Aorta (tissue), 5 donors: Measurements from ENCODE around the gene AKNA. TPM values are rescaled to one million over a fixed set of nuclear protein-coding genes. Genes with fewer than 3 reads are reported as not detected.

Experiments used
- ATAC-seq: fragments of 200-7000 bp; cut with Tn5 transposase; one replicate; pipeline ENCODE4 v1.9.1; 2022; ENCODE audit warnings: moderate library complexity; ENCODE audit not compliant: low FRiP score
- DNase-seq, 2 donors: peaks; one replicate each; pipeline ENCODE4 v3.0.0-alpha.2; 2020
- H3K27ac ChIP-seq, 2 donors: one replicate each; pipeline ENCODE4 v1.5.1; 2013; ENCODE audit warnings: low read length in 2 of 2, mild to moderate bottlenecking in 2 of 2, moderate library complexity in 2 of 2, control low read depth in 1 of 2, inconsistent platforms in 1 of 2, low read depth in 1 of 2
- H3K27me3 ChIP-seq, 2 donors: one replicate each; pipeline ENCODE4 v1.6.1; 2013; ENCODE audit warnings: control low read depth in 1 of 2, low read length in 1 of 2, mild to moderate bottlenecking in 1 of 2, moderate library complexity in 1 of 2; ENCODE audit not compliant: insufficient read depth in 2 of 2, control insufficient read depth in 1 of 2
- H3K36me3 ChIP-seq, 2 donors: one replicate each; pipeline ENCODE4 v1.6.1; 2013; ENCODE audit warnings: control low read depth in 1 of 2, low read length in 1 of 2, mild to moderate bottlenecking in 1 of 2; ENCODE audit not compliant: insufficient read depth in 2 of 2, control insufficient read depth in 1 of 2
- H3K4me1 ChIP-seq, 2 donors: one replicate each; pipeline ENCODE4 v1.6.1; 2013; ENCODE audit warnings: low read length in 2 of 2, control low read depth in 1 of 2, mild to moderate bottlenecking in 1 of 2, moderate library complexity in 1 of 2; ENCODE audit not compliant: insufficient read depth in 2 of 2, control insufficient read depth in 1 of 2
- H3K4me3 ChIP-seq, 2 donors: one replicate each; pipeline ENCODE4 v1.5.1; 2013; ENCODE audit warnings: low read length in 2 of 2, control low read depth in 1 of 2, mild to moderate bottlenecking in 1 of 2
- H3K9me3 ChIP-seq: one replicate; pipeline ENCODE4 v1.6.1; 2013; ENCODE audit warnings: mild to moderate bottlenecking, low read length; ENCODE audit not compliant: control insufficient read depth
- WGBS, 2 donors: extraction: QIAGEN DNeasy Blood & Tissue Kit; methylation state at CpG; one replicate each; pipeline ENCODE4 v1.1.7; 2013; 5-methylcytosine and 5-hydroxymethylcytosine counted together
- intact Hi-C, 2 donors: fragments of 100-400 bp; cut with DNase I; formaldehyde crosslinking; loops; one replicate each; pipeline versions ENCODE4 v1.14.2 to v1.15.0; 2022
- polyA plus RNA-seq, 2 donors: library from polyadenylated mRNA; stranded (reverse); fragments of 200-250 nt; gene quantifications; one replicate each; pipeline ENCODE4 v1.2.3, GENCODE V29; 2013
- total RNA-seq, 2 donors: library from RNA; stranded (reverse); fragmentation: NEBNext Ultra II Directional; extraction: Animal tissue kit (Norgen Biotek cat#: 25700); gene quantifications; one replicate each; pipeline ENCODE4 v1.2.1, GENCODE V29; 2021
- donor health status: healthy with polysubstance abuse.
- donor health status: Bipolar disorder and iron deficiency.
- donor health status: DM: no; HTN: no; CAD: no.
- donor health status: DM: no; HTN: no; CAD: no.
- donor health status: DM: yes; HTN: yes; CAD: no.

The AKNA gene
- total and polyA plus RNA-seq, 4 donors = 11.9 to 56.0 (median 32.0) TPM

DNA sequence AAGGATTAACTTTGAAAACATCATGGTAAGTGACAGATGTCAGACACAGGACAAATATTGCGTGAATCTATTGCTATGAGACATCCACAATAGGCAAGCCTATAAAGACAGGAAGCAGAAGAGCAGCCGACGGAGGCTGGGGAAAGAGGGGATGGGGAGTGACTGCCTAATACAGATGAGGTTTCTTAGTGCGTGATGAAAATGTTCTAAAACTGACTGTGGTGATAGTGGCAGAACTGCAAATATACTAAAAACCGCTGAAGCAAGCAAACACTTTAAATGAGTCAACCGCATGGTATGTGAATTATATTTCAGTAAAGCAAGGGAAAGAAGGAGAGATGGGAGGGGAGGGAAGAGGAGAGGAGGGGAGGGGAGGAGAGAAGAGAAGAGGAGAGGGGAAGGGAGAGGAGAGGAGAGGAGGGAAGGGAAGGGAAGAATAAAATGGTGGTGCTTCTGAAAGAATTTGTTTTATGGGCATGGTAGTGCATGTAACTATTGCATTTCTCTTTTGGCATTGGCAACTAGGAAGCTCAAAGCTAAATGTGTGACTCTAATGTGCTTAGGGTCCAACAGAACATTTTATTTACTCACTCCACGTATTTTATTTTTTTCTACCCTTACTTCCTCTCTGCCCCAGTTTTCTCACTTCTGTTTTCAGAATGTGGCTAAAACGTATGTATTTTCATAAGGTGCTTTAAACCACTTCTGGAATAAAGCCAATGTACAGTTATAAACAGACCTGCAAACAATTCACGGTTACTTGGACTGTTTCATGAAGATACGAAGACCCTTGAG, 21.3 kb downstream of the AKNA start:
- WGBS, 2 donors = 20 to 22% methylated on average over 10 of the region's 10 CpGs
- ATAC-seq (no peak), DNase-seq (no peak)
- Histone ChIP-seq H3K27me3 (no peaks in the 10 kb centered on the region), H3K4me1 (peaks cover 0 to 2% of the 10 kb centered on the region in 2 donors), H3K4me3 (no peak overlapping the region), H3K36me3 (peaks cover 0 to 8% of the 10 kb centered on the region in 2 donors), H3K9me3 (no peaks in the 10 kb centered on the region), H3K27ac (peak overlapping the region in 1 of 2 donors; percentile 61)
- intact Hi-C loops = no loop called here

DNA sequence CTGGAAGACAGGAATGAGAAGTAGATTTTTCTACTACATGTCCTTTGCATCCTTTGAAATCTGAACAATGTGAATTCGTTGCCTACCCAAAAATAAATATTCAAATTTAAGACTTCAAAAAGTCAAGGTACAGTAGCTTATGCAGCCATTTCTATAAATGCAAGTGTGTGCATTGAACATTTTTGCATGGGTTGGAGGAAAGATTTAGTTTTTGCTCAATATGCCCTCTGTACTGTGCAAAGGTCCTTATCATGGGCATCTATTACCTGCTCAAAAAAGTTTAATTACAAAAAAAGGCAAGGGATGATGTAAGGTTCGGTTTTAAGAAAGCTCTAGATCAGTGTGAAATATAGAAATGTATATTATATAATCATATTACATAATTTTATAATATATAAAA, 22.6 kb downstream of the AKNA start:
- no peaks in the 10 kb centered on the region for H3K9me3 ChIP-seq
- DNase-seq (no peak), ATAC-seq (no peak)
- H3K27ac ChIP-seq = no peak overlapping the region
- H3K4me1 ChIP-seq = peaks cover 0 to 2% of the 10 kb centered on the region in 2 donors
- no peaks in the 10 kb centered on the region for H3K27me3 ChIP-seq
- H3K4me3 ChIP-seq = no peak overlapping the region
- peaks cover 0 to 11% of the 10 kb centered on the region in 2 donors for H3K36me3 ChIP-seq
- WGBS, 2 donors = 88 to 92% methylated on average over 2 of the region's 2 CpGs
- intact Hi-C loops = no loop called here

DNA sequence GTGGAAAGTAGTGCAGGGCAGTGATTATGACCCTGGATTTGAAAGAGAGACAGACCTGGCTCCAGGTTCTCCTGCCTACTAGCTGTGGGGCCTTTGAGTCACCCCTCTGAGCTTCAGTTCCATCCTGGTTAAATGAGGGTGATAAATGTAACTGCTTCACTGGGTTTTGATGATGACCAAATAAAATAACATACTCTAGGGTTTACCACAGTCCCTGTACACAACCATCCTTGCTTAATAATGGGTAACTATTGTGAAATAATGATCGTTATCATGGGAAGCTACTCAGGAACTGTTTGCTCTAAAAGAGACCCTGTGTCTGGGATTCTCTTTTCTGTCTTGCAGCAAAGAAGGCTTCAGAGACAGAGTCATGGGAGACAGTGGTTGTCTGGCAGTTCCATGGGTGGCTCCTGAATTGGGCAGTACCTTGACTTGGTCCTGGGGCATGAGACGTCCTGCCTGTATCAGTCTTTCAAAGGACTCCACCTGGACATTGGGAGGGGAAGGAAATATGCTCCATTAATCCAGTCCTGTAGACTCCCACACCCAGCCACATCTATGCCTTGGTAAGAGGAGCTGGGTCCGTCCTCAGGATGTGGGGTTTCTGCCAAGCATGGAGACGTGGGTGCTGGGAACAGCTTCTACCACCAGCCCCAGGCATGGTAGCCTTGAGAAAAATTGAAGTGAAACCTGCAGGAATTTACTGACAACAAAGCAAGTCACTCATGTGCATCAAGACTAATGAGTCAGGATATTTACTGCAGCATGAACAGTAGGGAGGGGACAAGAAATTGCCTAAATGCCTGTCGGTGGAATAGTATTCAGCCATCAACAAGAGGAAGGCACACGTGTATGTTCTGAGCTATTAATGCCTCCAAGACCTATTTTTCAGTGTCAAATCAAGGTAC, 23.4 kb downstream of the AKNA start:
- no peak overlapping the region for H3K27ac ChIP-seq
- no peak for ATAC-seq

DNA sequence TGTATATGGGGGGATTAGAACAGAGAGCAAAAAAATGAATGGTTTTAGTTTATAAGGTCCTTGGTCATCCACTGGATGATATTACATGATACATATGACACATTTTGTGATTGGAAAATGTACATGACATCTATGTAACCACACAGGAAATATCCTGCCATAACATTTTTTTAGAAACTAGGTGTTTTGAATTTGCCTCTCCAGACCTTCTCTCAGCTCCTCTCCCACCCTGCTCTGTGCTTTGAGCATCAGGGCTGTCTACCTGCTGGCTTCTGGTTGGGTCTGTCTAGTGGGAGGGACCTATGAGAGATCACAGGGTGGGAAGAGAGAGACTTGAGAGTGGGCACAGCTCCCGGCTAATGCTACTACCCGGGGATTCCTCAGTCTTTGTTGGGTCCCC, 24.4 kb downstream of the AKNA start:
- peaks cover 0 to 2% of the 10 kb centered on the region in 2 donors for H3K4me1 ChIP-seq
- no peak overlapping the region for H3K27ac ChIP-seq
- H3K9me3 ChIP-seq = no peaks in the 10 kb centered on the region
- H3K4me3 ChIP-seq = no peak overlapping the region
- H3K36me3 ChIP-seq = peaks cover 0 to 21% of the 10 kb centered on the region in 2 donors
- DNase-seq (no peak), ATAC-seq (no peak)
- 45 to 58% methylated on average over 2 of the region's 2 CpGs for WGBS, 2 donors
- intact Hi-C loops = no loop called here
- no peaks in the 10 kb centered on the region for H3K27me3 ChIP-seq

More for the DNA sequence above, 23.4 kb downstream of the AKNA start:
- DNase-seq = peak in 1 of 2 donors; percentile 23
- Histone ChIP-seq H3K4me3 (no peak overlapping the region), H3K4me1 (peaks cover 0 to 2% of the 10 kb centered on the region in 2 donors), H3K36me3 (peaks cover 0 to 16% of the 10 kb centered on the region in 2 donors), H3K27me3 (no peaks in the 10 kb centered on the region), H3K9me3 (no peaks in the 10 kb centered on the region)
- 62 to 64% methylated on average over 6 of the region's 6 CpGs for WGBS, 2 donors
- intact Hi-C loops = no loop called here

DNA sequence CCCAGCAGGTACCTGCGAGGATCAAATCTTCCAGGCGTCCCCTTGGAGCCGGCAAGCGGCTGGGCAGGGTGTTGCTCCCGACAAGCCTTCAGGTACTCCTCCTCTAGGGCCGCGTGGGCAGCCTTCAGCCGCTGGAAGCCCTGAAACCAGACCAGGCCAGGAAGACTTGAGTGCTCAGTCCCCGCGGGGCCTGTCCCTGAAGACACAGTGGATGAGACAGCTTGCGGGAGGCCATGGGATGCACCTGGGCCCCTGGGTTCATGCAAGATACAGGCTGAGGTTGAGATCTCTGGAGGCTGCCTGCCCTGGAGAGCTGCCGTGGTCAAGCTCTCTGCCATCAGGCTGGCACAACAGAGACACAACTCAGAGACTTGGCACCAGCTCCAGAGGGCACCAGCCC, 25.4 kb downstream of the AKNA start:
- H3K27ac ChIP-seq = no peak overlapping the region
- no peak for ATAC-seq
- 84 to 88% methylated on average over 12 of the region's 12 CpGs for WGBS, 2 donors
- intact Hi-C loops = no loop called here
- H3K4me1 ChIP-seq = peaks cover 0 to 2% of the 10 kb centered on the region in 2 donors
- H3K9me3 ChIP-seq = no peaks in the 10 kb centered on the region
- no peak overlapping the region for H3K4me3 ChIP-seq
- no peaks in the 10 kb centered on the region for H3K27me3 ChIP-seq
- peak in 1 of 2 donors; percentile 70 for DNase-seq
- peaks cover 0 to 23% of the 10 kb centered on the region in 2 donors for H3K36me3 ChIP-seq

DNA sequence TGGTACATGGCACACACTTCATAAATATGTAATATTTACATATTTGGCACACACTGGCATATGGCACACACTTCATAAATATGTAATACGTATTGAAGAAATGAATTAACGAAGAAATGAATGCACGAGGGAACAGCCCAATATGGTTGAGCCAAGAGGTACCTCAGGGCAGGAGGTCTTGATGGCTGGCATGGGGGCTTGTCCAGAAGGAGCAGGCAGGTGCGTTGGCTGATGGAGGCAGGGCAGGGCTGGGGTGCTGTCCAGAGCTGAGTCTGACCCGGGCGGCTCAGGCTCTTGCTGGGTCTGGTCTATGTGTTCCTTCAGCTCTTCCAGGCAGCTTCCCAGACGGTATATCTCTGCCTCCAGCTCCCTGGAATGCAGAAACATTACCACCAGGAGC, 26.2 kb downstream of the AKNA start:
- ATAC-seq = no peak
- H3K27ac ChIP-seq = no peak overlapping the region
- no peaks in the 10 kb centered on the region for H3K9me3 ChIP-seq
- 88 to 89% methylated on average over 7 of the region's 7 CpGs for WGBS, 2 donors
- H3K4me1 ChIP-seq = peaks cover 0 to 2% of the 10 kb centered on the region in 2 donors
- DNase-seq = peak in 1 of 2 donors; percentile 56
- H3K4me3 ChIP-seq = no peak overlapping the region
- intact Hi-C loops = no loop called here
- H3K36me3 ChIP-seq = peaks cover 0 to 29% of the 10 kb centered on the region in 2 donors
- H3K27me3 ChIP-seq = no peaks in the 10 kb centered on the region

DNA sequence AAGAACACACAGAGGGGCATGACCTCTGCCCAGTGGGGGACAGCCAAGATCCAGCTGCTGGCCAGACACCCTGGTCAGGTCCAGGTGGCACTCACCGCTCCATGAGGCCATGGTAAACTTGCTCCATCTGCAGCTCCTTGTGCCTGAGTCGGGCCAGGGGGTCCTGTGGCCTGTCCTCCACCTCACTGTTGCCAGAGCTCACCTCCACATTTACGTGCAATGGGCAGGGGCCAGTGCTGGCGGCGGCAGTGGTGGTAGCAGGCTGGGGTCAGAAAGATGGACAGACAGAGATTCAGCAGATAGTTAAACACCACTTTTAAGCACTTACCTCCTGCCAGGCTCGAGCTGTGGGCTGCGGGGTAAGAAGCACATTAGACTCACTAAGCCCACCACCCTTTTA, 28.0 kb downstream of the AKNA start:
- Histone ChIP-seq H3K27ac (no peak overlapping the region), H3K4me1 (no peaks in the 10 kb centered on the region), H3K27me3 (no peaks in the 10 kb centered on the region), H3K4me3 (no peak overlapping the region), H3K9me3 (no peaks in the 10 kb centered on the region), H3K36me3 (peaks cover 0 to 37% of the 10 kb centered on the region in 2 donors)
- 93% methylated on average over 7 of the region's 7 CpGs for WGBS, 2 donors
- peak in 1 of 2 donors; percentile 63 for DNase-seq
- intact Hi-C loops = no loop called here
- no peak for ATAC-seq

DNA sequence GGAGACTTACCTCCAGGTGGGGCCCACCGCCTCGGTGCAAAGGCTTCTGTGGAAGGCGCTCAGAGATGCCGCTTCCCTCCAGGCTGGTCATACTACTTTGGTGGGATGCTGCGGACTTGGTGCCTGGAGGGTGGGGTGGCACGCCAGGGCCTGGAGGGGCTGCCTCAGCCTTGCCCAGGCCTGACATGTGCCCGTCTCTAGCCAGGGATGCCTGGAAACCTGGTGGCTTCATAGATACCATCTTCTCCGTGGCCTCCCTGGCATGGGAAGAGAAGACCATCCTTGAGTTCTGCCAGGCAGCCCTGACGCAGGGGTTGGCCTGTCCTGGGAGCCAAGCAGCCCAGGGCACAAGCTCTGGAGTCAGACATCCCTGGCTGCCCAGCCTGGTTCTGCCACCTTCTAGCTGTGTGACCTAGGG, 29.9 kb downstream of the AKNA start:
- intact Hi-C loops = no loop called here
- WGBS, 2 donors = 93 to 94% methylated on average over 9 of the region's 9 CpGs
- no peak for ATAC-seq
- Histone ChIP-seq H3K27me3 (no peaks in the 10 kb centered on the region), H3K27ac (no peak overlapping the region), H3K4me3 (no peak overlapping the region), H3K9me3 (no peaks in the 10 kb centered on the region), H3K36me3 (peaks cover 0 to 33% of the 10 kb centered on the region in 2 donors), H3K4me1 (no peaks in the 10 kb centered on the region)
- DNase-seq = peak in 1 of 2 donors; percentile 55
